MG63 (cell line): ENCODE measurements around the gene NUCB1. TPM values are rescaled to one million over a fixed set of nuclear protein-coding genes. Genes with fewer than 3 reads are reported as not detected.
"Not testable (repeated sequence)": the region's sequence is repeated elsewhere in the genome, so short reads cannot be mapped to it uniquely, and the experiment has no call there.

Experiments
- DNase-seq: peaks from one replicate; pipeline ENCODE4 v3.0.0-alpha.2; 2020
- H3K27me3 ChIP-seq: fragments of 250-450 bp; sonication (Bioruptor Pico); 2 replicates; pipeline ENCODE4 v1.5.1; 2020; ENCODE audit warnings: mild to moderate bottlenecking, moderate library complexity
- H3K36me3 ChIP-seq: fragments of 250-450 bp; sonication (Bioruptor Pico); 2 replicates; pipeline ENCODE4 v1.5.1; 2020; ENCODE audit warnings: mild to moderate bottlenecking, moderate library complexity
- H3K4me3 ChIP-seq: fragments of 250-450 bp; sonication (Bioruptor Pico); 2 replicates; pipeline ENCODE4 v1.5.1; 2020; ENCODE audit warnings: mild to moderate bottlenecking, moderate library complexity
- H3K9me3 ChIP-seq: fragments of 250-450 bp; sonication (Bioruptor Pico); 2 replicates; pipeline ENCODE4 v1.5.1; 2020; ENCODE audit warnings: mild to moderate bottlenecking, moderate library complexity
- total RNA-seq: library from RNA; depleted of rRNA; stranded (reverse); fragments of >200 nt; shearing (Covaris generic); gene quantifications from 2 replicates; pipeline ENCODE4 v1.2.3, GENCODE V29; 2014; ENCODE audit warnings: low replicate concordance

The NUCB1 gene
- total RNA-seq, 1 experiment from 2014 or later = 236 TPM

GRCh38 chr19:48918801-48919247 is 18.7 kb downstream of the NUCB1 start:
- peaks cover 68% of the 10 kb centered on the region for H3K36me3 ChIP-seq
- H3K27me3 ChIP-seq = no peaks in the 10 kb centered on the region
- DNase-seq = peak; percentile 21
- no peaks in the 10 kb centered on the region for H3K9me3 ChIP-seq
- H3K4me3 ChIP-seq = no peak overlapping the region

GRCh38 chr19:48919271-48919670 is 19.2 kb downstream of the NUCB1 start:
- not testable (repeated sequence) for H3K4me3 ChIP-seq, H3K9me3 ChIP-seq, DNase-seq, H3K27me3 ChIP-seq
- peaks cover 64% of the 10 kb centered on the region for H3K36me3 ChIP-seq

GRCh38 chr19:48920949-48921348 is 20.8 kb downstream of the NUCB1 start:
- Histone ChIP-seq H3K9me3 (no peaks in the 10 kb centered on the region), H3K36me3 (peaks cover 59% of the 10 kb centered on the region), H3K4me3 (no peak overlapping the region), H3K27me3 (no peaks in the 10 kb centered on the region)
- no peak for DNase-seq

- peaks cover 50% of the 10 kb centered on the region for H3K36me3 ChIP-seq
- H3K4me3 ChIP-seq = no peak overlapping the region
- no peaks in the 10 kb centered on the region for H3K9me3 ChIP-seq
- no peak for DNase-seq
- H3K27me3 ChIP-seq = no peaks in the 10 kb centered on the region
These were observed 21.8 kb downstream of the NUCB1 start for GRCh38 chr19:48921721-48922500.

- DNase-seq = no peak
- H3K36me3 ChIP-seq = peaks cover 47% of the 10 kb centered on the region
- H3K27me3 ChIP-seq = no peaks in the 10 kb centered on the region
- no peaks in the 10 kb centered on the region for H3K9me3 ChIP-seq
- no peak overlapping the region for H3K4me3 ChIP-seq
These were observed 22.7 kb downstream of the NUCB1 start for GRCh38 chr19:48922548-48923490.

GRCh38 chr19:48925240-48925843 is 25.2 kb downstream of the NUCB1 start:
- H3K4me3 ChIP-seq = no peak overlapping the region
- H3K9me3 ChIP-seq = no peaks in the 10 kb centered on the region
- DNase-seq = peak; percentile 97
- peaks cover 27% of the 10 kb centered on the region for H3K36me3 ChIP-seq
- no peaks in the 10 kb centered on the region for H3K27me3 ChIP-seq

- H3K27me3 ChIP-seq, H3K9me3 ChIP-seq, DNase-seq, H3K4me3 ChIP-seq: not testable (repeated sequence)
- peaks cover 22% of the 10 kb centered on the region for H3K36me3 ChIP-seq
These were observed 25.8 kb downstream of the NUCB1 start for GRCh38 chr19:48925890-48926289.

- no peaks in the 10 kb centered on the region for H3K9me3 ChIP-seq
- H3K36me3 ChIP-seq = peaks cover 16% of the 10 kb centered on the region
- H3K27me3 ChIP-seq = no peaks in the 10 kb centered on the region
- H3K4me3 ChIP-seq = no peak overlapping the region
- DNase-seq = peak; percentile 96
These were observed 26.8 kb downstream of the NUCB1 start for GRCh38 chr19:48926909-48927308.

GRCh38 chr19:48927692-48928091 is 27.6 kb downstream of the NUCB1 start:
- DNase-seq = peak; percentile 43
- H3K9me3 ChIP-seq, H3K4me3 ChIP-seq, H3K27me3 ChIP-seq: not testable (repeated sequence)
- H3K36me3 ChIP-seq = peaks cover 10% of the 10 kb centered on the region

- peaks cover 5% of the 10 kb centered on the region; the same call in 1 of the 2 replicates for H3K27me3 ChIP-seq
- H3K36me3 ChIP-seq = peaks cover 3% of the 10 kb centered on the region; the same call in 1 of the 2 replicates
- no peak overlapping the region for H3K4me3 ChIP-seq
- peak; percentile 94 for DNase-seq
- H3K9me3 ChIP-seq = no peaks in the 10 kb centered on the region
These were observed 28.3 kb downstream of the NUCB1 start for GRCh38 chr19:48928164-48929025.

- peak; percentile 61 for DNase-seq
- H3K4me3 ChIP-seq = peak within 1 kb of the TSS; percentile 31
- H3K9me3 ChIP-seq = no peaks in the 10 kb centered on the region
- no peaks in the 10 kb centered on the region for H3K36me3 ChIP-seq
- peaks cover 5% of the 10 kb centered on the region; the same call in 1 of the 2 replicates for H3K27me3 ChIP-seq
These were observed 33.3 kb downstream of the NUCB1 start, which contains the start of gene DHDH for GRCh38 chr19:48933382-48933932. Gene DHDH (plus strand): TSS chr19:48933699. CDS start chr19:48933722, 23 bp downstream.

- no peak for DNase-seq
- Histone ChIP-seq H3K4me3 (no peak overlapping the region), H3K27me3 (peaks cover 5% of the 10 kb centered on the region; the same call in 1 of the 2 replicates), H3K36me3 (no peaks in the 10 kb centered on the region), H3K9me3 (no peaks in the 10 kb centered on the region)
These were observed 34.7 kb downstream of the NUCB1 start for GRCh38 chr19:48934837-48935236.

GRCh38 chr19:48935864-48936263 is 35.8 kb downstream of the NUCB1 start:
- H3K27me3 ChIP-seq = peaks cover 5% of the 10 kb centered on the region; the same call in 1 of the 2 replicates
- H3K36me3 ChIP-seq = no peaks in the 10 kb centered on the region
- H3K9me3 ChIP-seq = no peaks in the 10 kb centered on the region
- no peak overlapping the region for H3K4me3 ChIP-seq
- DNase-seq = no peak

- H3K36me3 ChIP-seq = no peaks in the 10 kb centered on the region
- DNase-seq = no peak
- H3K4me3 ChIP-seq = no peak overlapping the region
- H3K9me3 ChIP-seq = no peaks in the 10 kb centered on the region
- peaks cover under 1% of the 10 kb centered on the region; the same call in 1 of the 2 replicates for H3K27me3 ChIP-seq
These were observed 38.1 kb downstream of the NUCB1 start for GRCh38 chr19:48938256-48938655.

- Histone ChIP-seq H3K4me3 (no peak overlapping the region), H3K9me3 (no peaks in the 10 kb centered on the region), H3K36me3 (no peaks in the 10 kb centered on the region), H3K27me3 (no peaks in the 10 kb centered on the region)
- DNase-seq = no peak
These were observed 40.8 kb downstream of the NUCB1 start for GRCh38 chr19:48940902-48941301.

GRCh38 chr19:48943081-48943480 is 43.0 kb downstream of the NUCB1 start:
- Histone ChIP-seq H3K36me3 (no peaks in the 10 kb centered on the region), H3K9me3 (peaks cover 8% of the 10 kb centered on the region), H3K27me3 (no peaks in the 10 kb centered on the region), H3K4me3 (no peak overlapping the region)
- DNase-seq = no peak
